Right renal pelvis (tissue), 4 donors: Measurements from ENCODE around the gene ZNF503. TPM values are rescaled to one million over a fixed set of nuclear protein-coding genes. Genes with fewer than 3 reads are reported as not detected.

Experiments used
- DNase-seq, 4 donors: peaks; one replicate each; pipeline ENCODE4 v3.0.0-alpha.2; 2013; ENCODE audit warnings: low read depth in 4 of 4, low spot score in 3 of 4, missing footprints in 1 of 4
- polyA plus RNA-seq, 4 donors: library from polyadenylated mRNA; unstranded; fragments of 120-200 nt; gene quantifications; one replicate each; pipeline ENCODE4 v1.2.1, GENCODE V29; 2013; ENCODE audit not compliant: insufficient read length in 4 of 4

Gene ZNF503
- 10 to 100 TPM; 62.3 to 94.6 (median 70.0) TPM for polyA plus RNA-seq

- peak; percentile 92 to 96 (median 96) for DNase-seq
Measured at GRCh38 chr10:75401569-75402485, at the start of gene ZNF503. Gene ZNF503 (minus strand): TSS chr10:75401764. CDS start chr10:75401419, 345 bp downstream.

DNA sequence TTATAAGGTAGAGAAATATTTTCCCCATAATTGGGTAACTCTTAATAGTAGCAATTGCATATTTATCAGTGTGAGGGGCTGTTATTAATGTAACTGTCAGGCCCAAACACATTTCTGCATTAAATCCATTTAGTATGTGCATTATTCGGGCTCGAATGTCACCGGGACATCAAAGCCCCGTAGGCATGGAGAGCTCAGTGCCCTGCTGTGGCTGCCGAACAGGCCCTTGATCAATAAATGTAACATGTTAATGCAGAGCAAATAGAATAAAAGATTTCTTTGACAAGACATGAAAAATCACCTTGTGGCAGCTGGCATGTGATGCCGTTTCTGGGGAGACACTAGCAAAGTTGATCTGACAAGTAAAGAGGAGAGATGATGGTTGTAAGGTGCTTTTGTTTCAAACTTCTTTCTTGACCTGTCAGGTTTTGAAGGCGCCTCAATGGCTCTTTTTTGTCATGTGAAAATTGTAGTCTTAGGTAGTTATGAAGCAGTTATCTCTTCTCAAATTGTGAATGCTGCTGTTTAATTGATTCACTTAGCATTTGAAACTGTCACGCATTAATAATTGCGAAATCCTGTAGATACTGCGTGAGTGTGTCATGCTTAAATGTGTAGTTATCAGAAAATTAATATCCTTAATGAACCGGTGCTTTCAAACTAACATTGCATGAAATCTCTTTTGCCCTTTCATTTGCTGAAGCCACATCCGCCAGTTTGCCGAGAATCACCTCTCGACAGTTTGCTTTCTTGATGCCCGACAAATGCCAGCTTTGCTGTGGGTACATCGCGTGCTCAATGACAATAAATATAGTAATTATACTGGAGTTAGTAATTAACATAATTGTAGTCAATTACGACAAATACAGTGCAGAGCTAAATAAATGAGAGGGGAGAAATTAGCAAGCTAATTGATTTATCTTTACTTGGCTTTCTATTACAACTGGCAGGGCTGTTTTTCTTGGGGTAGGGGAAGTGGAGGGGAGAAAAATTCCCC is 49.4 kb upstream of the ZNF503 start:
- no peak for DNase-seq

DNA sequence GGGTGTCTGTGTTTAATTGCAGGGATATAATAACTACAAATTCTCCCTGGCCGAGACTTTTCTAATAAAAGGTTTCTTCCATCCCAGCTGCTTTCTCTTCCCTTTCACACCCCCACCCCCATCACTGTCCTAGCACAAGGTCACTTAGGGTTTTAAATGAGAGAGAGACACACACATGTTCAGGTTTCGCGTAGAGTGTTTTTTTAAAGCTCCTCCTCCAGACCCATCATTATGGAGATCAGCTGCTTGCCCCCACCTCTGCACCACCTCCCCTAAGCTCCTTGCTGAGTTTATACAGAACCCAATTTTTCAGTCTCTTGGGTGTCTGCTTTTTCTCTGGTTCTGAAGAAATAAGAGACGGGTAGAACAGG is 48.5 kb upstream of the ZNF503 start:
- DNase-seq = no peak

DNA sequence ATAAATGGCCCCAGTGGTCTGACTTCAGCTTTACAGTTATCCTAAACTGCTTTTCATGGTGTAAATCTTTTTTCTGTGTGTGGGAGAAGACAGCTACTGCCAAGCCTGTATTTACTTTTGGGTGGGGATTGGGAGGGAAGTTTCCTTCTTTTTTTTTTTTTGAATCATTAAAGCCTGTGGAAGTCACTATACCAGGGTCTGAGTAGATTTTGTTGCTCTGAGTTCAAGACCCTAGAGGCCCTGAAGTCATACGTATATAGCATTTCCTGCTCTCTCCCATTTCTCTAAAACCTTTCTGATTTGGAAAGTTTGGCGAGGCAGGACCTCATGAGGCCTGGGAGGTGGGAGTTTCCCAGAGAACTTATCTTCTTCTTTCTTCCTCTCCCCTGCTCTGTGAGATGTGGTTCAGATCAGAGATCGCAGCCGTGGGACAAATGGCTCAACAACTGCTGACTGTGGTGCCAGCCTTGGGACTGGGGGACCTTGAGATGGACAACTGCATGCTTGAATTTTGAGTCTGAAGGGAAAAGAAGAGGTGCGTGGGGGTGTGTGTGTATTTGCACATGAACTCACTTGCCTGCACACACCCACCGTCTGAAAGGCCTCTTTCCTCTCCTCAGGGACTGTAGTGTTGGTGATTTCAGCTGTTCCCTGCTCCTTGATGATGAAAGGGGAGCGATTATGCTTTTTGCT is 48.0 kb upstream of the ZNF503 start:
- no peak for DNase-seq

DNA sequence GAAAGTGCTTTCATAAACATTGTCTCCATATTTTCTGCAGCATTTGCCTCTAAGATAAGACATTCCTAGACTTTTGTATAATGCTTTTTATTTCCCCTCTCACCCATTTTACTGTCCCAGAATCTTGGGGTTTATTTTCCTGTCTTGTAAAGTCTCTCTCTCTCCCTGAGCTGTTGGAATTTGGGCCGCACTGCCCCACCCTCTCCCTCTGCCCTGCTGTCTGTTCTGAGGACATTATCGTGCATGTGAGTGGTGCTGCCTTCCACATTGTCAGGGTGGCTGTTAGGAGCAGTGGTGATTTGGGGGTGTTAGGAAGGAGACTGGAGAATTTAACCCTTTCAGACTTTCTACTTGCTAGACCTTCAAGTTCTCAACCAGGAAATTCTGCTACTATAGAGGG is 46.6 kb upstream of the ZNF503 start:
- DNase-seq = no peak

DNA sequence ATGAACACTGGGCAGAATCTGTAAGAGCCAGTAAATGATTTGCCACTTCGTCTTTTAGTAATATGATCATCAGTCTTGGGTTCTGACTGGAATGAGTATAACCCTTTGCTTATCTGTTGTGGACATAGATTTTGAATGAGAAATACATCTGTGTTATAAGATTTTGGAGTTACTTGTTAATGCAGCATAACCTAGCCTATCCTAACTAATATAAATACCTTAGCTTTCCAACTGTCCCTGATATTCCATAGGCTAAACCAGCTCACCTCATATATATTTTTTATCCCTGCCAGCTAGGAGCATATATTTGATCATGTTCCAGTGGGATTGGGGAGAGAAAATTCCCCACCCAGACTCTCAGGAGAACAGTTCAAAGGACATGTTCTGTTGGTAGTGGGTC is 44.9 kb upstream of the ZNF503 start:
- DNase-seq = no peak

DNA sequence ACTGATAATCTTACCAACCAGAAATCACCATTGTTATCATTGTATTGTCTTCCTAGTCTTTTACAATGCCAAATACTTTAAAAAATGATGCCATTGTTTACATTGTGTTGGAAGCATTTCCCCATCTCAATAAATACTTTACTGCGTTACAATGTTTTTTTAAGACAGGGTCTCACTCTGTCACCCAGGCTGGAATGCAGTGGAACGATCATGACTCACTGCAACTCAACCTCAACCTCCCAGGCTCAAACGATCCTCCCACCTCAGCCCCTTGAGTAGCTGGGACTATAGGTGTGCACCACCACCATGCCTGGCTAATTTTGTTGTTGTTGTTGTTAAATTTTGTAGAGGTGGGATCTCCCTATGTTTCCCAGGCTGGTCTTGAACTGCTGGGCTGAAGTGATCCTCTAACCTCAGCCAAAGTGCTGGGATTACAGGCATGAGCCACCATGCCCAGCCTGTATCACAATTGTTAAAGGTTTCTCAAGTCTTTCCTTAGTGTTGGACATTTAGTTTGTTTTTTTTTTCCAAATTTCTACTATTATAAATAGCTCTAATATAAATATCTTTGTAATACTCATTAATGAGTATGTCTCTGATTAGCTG is 43.3 kb upstream of the ZNF503 start:
- no peak for DNase-seq

- DNase-seq = no peak
Measured at GRCh38 chr10:75443362-75443761, 41.8 kb upstream of the ZNF503 start.

GRCh38 chr10:75441682-75442081 is 40.1 kb upstream of the ZNF503 start:
- no peak for DNase-seq

DNA sequence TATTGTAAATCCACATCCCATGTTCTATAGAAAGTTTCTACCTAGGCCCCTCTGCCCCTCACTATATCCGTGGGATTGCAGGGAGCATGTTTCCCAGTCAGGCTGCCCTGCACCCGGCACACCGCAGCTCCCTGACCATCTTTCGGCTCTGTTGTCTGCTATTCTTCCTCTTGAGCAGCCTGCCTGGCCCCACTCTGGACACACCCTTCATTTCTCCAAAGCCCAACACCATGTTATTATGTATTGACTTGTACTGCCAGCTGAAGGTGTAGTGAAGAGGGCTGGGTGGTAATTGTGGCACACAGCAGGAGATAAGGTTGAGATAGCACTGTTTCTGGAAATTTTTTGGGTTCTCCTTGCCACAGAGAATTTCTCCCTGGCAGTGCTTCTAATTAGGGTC is 39.6 kb upstream of the ZNF503 start:
- no peak for DNase-seq

GRCh38 chr10:75440271-75440793 is 38.8 kb upstream of the ZNF503 start:
- DNase-seq = no peak

DNA sequence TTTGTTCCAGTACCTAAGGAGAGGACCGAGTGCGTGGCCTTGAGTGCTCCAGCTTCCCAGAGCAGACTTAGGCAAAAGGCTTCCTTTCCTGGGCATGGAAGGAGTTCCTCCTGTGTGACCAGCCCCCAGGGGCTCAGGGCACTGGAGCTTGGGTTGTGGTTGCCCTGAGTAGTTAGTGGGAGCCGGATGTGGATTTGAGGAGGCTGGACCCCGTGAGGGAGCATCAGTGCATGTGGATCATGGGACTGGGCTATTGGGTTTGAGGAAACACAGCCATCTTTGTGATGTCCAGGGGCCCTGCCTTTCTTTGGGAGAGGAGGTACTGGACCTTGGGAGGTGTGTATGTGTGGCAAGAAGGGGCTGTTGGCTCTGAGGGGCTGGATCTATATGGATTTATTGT is 38.2 kb upstream of the ZNF503 start:
- no peak for DNase-seq

GRCh38 chr10:75438275-75438674 is 36.7 kb upstream of the ZNF503 start:
- no peak for DNase-seq

DNA sequence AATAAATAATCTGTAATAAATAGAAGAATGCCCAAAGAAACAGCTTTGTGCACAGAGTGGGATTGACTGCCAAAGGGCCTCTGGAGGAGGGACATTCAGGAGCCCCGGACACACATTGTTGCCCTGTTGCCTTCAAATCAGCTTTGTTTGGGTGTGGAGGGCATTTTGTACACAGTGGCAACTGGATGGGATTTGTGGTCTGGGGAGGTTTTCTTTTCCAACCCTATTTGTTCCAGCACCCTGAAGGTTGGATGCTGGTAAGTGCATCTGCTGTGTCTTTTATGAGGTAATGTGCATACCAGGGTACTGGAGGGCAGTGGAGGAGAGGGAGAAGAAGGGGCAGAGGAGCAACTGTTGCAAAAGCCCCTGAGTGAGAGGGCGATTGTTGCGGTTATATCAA is 36.1 kb upstream of the ZNF503 start:
- no peak for DNase-seq

GRCh38 chr10:75436896-75437295 is 35.3 kb upstream of the ZNF503 start:
- no peak for DNase-seq

- DNase-seq = no peak
Measured at GRCh38 chr10:75435291-75435690, 33.7 kb upstream of the ZNF503 start.

GRCh38 chr10:75434291-75434690 is 32.7 kb upstream of the ZNF503 start:
- DNase-seq = no peak

DNA sequence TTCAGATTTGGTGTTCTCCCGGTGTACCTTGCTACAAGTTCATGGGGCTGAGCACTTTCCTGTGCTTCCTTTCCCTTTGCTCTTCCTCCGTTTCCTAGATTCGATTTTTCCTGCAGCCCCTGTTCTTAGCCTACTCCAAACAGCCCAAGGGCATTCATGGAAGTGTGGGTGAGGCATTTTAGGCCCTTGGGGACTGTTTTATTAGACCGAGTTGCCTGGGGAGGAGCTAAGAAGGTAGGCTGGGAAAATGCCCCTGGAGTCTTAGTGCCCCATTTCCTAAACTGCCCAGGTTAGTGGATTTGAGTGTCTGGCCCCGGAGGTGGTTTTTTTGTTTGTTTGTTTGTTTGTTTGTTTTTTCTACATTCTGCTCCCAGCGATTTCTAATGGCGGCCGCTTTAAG is 31.7 kb upstream of the ZNF503 start:
- no peak for DNase-seq

GRCh38 chr10:75432763-75433162 is 31.2 kb upstream of the ZNF503 start:
- DNase-seq = no peak

GRCh38 chr10:75432176-75432575 is 30.6 kb upstream of the ZNF503 start:
- no peak for DNase-seq
